HepG2 (cell line): Measurements from ENCODE around the gene HOXC5. TPM values are rescaled to one million over a fixed set of nuclear protein-coding genes. Genes with fewer than 3 reads are reported as not detected.
A peak's percentile ranks its signal among the peaks of the same experiment; 100 is the strongest.

Experiments used
- BRD4 ChIP-seq: sonication (generic); formaldehyde crosslinking; IDR thresholded peaks from 2 replicates; pipeline ENCODE4 v1.4.0; 2020; ENCODE audit warnings: missing genetic modification reagents
- CREBL2 ChIP-seq: sonication (generic); formaldehyde crosslinking; IDR thresholded peaks from 2 replicates; pipeline ENCODE4 v1.8.1; 2023; ENCODE audit warnings: missing genetic modification reagents, mild to moderate bottlenecking, borderline replicate concordance
- EEA1 ChIP-seq: sonication (generic); formaldehyde crosslinking; IDR thresholded peaks from 2 replicates; pipeline ENCODE4 v1.5.1; 2020; ENCODE audit warnings: mild to moderate bottlenecking, missing genetic modification reagents, borderline replicate concordance
- HNRNPH1 ChIP-seq: fragments of 200-400 bp; formaldehyde crosslinking; optimal IDR thresholded peaks from 2 replicates; pipeline ENCODE3; 2017; ENCODE audit warnings: mild to moderate bottlenecking, low read depth, low read length
- MTA3 ChIP-seq: sonication (generic); formaldehyde crosslinking; IDR thresholded peaks from 2 replicates; pipeline ENCODE4 v1.4.0; 2020; ENCODE audit warnings: missing genetic modification reagents
- TEAD2 ChIP-seq: sonication (generic); formaldehyde crosslinking; IDR thresholded peaks from 2 replicates; pipeline ENCODE4 v1.9.0; 2021; ENCODE audit warnings: missing genetic modification reagents
- TRAFD1 ChIP-seq: sonication (generic); formaldehyde crosslinking; IDR thresholded peaks from 2 replicates; pipeline ENCODE4 v1.5.1; 2020; ENCODE audit warnings: missing genetic modification reagents, mild to moderate bottlenecking, borderline replicate concordance
- ZBTB40 ChIP-seq, 2 experiments: fragments of 450-650 bp in 1 of 2; sonication (generic) in 1 of 2; formaldehyde crosslinking in 1 of 2; IDR thresholded peaks; 2 replicates each; pipeline versions ENCODE4 v1.6.1 to v1.8.0; 2016 to 2022; ENCODE audit warnings: antibody characterized with exemption in 1 of 2, mild to moderate bottlenecking in 1 of 2, missing genetic modification reagents in 1 of 2
- ZFY ChIP-seq: sonication (generic); formaldehyde crosslinking; IDR thresholded peaks from 2 replicates; pipeline ENCODE4 v1.4.0; 2020; ENCODE audit warnings: missing genetic modification reagents
- ZNF574 ChIP-seq: sonication (generic); formaldehyde crosslinking; IDR thresholded peaks from 2 replicates; pipeline ENCODE4 v1.4.0; 2020; ENCODE audit warnings: missing genetic modification reagents
- ZNF629 ChIP-seq: sonication (generic); formaldehyde crosslinking; conservative IDR thresholded peaks from 2 replicates; pipeline ENCODE4 v1.5.0; 2020; ENCODE audit warnings: missing genetic modification reagents
- ZNF703 ChIP-seq: sonication (generic); formaldehyde crosslinking; IDR thresholded peaks from 2 replicates; pipeline ENCODE4 v1.5.1; 2020; ENCODE audit warnings: missing genetic modification reagents, mild to moderate bottlenecking, moderate library complexity, borderline replicate concordance
- ZNF782 ChIP-seq: sonication (generic); formaldehyde crosslinking; IDR thresholded peaks from 2 replicates; pipeline ENCODE4 v1.4.0; 2020; ENCODE audit warnings: missing genetic modification reagents, mild to moderate bottlenecking, borderline replicate concordance
- polyA plus RNA-seq, 8 experiments: library from polyadenylated mRNA; depleted of rRNA in 3 of 8; stranded (reverse) in 7 of 8; unstranded in 1 of 8; fragments of >200 nt; fragmentation: Illumina TruSeq in 4 of 8; extraction: Trizol in 4 of 8; gene quantifications; 2 replicates each; pipeline versions ENCODE4 v1.2.1 to v1.2.3, GENCODE V29; 2011 to 2016; ENCODE audit warnings: low read depth in 4 of 8, missing spikeins in 1 of 8, mixed read lengths in 1 of 8; ENCODE audit not compliant: insufficient read depth in 1 of 8
- total RNA-seq, 5 experiments: library from RNA; depleted of rRNA; stranded (reverse); fragments of >200 nt; fragmentation: Illumina TruSeq; extraction: Trizol; gene quantifications; 2 replicates each; pipeline ENCODE4 v1.2.3, GENCODE V29; 2016; ENCODE audit warnings: low read depth in 1 of 5

HOXC5 gene
- total and polyA plus RNA-seq, 2 of the 13 experiments (the other 11 are each of a cell fraction or from before 2014, with no cell fraction given) = not detected

GRCh38 chr12:54000116-54001114, 32.4 kb upstream of the HOXC5 start, which contains the start of gene HOXC9 (continued):
- TF ChIP-seq ZBTB40 (IDR thresholded peaks at IDR 0.05) (no peak), ZBTB40 (CRISPR knock-in tag; IDR thresholded peaks at IDR 0.05) (no peak), ZNF574 (CRISPR knock-in tag) (no peak; the same call in 1 of the 2 replicates), ZNF782 (CRISPR knock-in tag) (no peak), BRD4 (no peak), CREBL2 (no peak), ZFY (peak; percentile 57), HNRNPH1 (no peak), TEAD2 (CRISPR knock-in tag) (no peak), EEA1 (CRISPR knock-in tag) (peak; percentile 64), ZNF703 (CRISPR knock-in tag) (no peak), ZNF629 (no peak), TRAFD1 (no peak), MTA3 (CRISPR knock-in tag) (no peak)
